Right lobe of liver (tissue), 4 donors: ENCODE data around the gene LRRC55.

Experiments used
- CTCF ChIP-seq, 4 donors: fragments of 200-600 bp in 3 of 4; fragments of 450-650 bp in 1 of 4; IDR thresholded peaks; one replicate each; pipeline versions ENCODE4 v1.5.1 to v1.8.0; 2016 to 2022; ENCODE audit warnings: antibody characterized with exemption in 4 of 4, mild to moderate bottlenecking in 2 of 4
- POLR2A ChIP-seq: fragments of 450-650 bp; IDR thresholded peaks from one replicate; pipeline ENCODE4 v1.6.1; 2017; ENCODE audit warnings: antibody characterized with exemption, mild to moderate bottlenecking
- donor health status: DM: no; HTN: no; CAD: no.
- donor health status: DM: no; HTN: no; CAD: no.
- donor health status: DM: no; HTN: yes; CAD: no.

GRCh38 chr11:57205041-57205641, 23.4 kb downstream of the LRRC55 start:
- TF ChIP-seq POLR2A: no peak
- TF ChIP-seq CTCF (IDR thresholded peaks at IDR 0.05): peak in 1 of 4 donors; percentile 18
